Measurements from ENCODE around the gene RASGRP3.

DNA sequence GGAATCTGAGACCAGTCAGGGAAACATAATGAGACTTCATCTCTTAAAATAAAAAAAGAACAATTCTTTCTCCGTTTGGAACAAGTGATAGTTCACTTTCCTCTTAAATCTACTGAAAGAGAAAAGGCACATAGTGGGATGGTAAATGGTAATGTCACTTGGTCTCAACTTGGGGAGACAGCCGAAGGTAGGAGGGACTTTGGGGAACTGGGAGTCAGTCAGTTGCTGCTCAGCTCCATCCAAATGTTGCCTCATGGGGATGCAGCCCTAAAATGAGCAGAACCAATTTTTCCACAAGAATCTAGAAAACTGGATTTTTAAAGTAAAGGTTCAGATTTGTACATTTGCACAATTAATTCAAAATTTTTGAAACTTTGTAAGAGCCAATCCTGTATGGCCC, 19.2 kb downstream of the RASGRP3 start:
- TF ChIP-seq, protein P1, sequence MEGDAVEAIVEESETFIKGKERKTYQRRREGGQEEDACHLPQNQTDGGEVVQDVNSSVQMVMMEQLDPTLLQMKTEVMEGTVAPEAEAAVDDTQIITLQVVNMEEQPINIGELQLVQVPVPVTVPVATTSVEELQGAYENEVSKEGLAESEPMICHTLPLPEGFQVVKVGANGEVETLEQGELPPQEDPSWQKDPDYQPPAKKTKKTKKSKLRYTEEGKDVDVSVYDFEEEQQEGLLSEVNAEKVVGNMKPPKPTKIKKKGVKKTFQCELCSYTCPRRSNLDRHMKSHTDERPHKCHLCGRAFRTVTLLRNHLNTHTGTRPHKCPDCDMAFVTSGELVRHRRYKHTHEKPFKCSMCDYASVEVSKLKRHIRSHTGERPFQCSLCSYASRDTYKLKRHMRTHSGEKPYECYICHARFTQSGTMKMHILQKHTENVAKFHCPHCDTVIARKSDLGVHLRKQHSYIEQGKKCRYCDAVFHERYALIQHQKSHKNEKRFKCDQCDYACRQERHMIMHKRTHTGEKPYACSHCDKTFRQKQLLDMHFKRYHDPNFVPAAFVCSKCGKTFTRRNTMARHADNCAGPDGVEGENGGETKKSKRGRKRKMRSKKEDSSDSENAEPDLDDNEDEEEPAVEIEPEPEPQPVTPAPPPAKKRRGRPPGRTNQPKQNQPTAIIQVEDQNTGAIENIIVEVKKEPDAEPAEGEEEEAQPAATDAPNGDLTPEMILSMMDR (IDR thresholded peaks at IDR 0.05), result no peak
- TF ChIP-seq POLR2A (IDR thresholded peaks at IDR 0.05), result no peak
